GM21515 (cell line): ENCODE results near the gene MAMSTR.
"Not testable (repeated sequence)": the region's sequence is repeated elsewhere in the genome, so short reads cannot be mapped to it uniquely, and the experiment has no call there.

Experiments
- ATAC-seq: cut with Tn5 transposase; IDR thresholded peaks from one replicate; pipeline ENCODE4 v1.9.1; 2021; ENCODE audit not compliant: unreplicated experiment

MAMSTR gene

DNA sequence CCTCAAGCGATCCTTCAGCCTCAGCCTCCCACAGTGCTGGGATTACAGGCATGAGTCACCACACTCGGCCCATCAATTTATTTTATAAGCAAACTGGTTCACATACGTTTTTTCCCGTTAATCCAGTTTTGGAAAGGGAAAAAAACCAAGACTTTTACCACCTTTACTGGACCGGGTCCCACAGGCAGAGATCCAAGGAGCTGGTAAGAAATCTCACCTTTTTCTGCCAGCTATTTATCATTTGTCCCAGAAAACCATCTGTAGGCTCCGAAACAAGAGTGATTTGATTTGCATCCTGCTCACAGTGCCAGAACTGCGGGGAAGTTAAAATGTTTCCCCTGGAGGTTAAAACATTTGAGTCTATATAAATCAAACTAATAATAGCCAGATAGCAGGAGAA is 30.1 kb downstream of the MAMSTR start:
- no peak for ATAC-seq

DNA sequence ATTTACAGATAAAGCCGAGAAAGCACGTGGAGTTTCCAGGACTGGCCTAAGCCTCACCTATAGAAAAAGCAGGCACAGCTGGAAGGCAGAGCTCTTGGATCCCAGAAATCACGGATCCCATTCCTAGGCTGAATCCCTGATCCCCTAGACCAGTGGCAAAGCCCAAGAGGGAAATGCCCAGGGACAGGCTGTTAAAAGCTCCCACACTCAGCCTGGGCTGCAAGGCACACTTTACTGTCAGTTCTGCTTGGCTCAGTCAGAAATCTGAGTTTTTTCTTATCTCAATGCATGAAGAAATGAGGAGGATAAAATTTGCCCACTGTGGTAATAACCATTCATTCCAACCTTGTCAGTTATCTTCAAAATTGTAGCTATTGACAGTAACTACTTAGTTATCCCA is 31.7 kb downstream of the MAMSTR start:
- no peak for ATAC-seq

DNA sequence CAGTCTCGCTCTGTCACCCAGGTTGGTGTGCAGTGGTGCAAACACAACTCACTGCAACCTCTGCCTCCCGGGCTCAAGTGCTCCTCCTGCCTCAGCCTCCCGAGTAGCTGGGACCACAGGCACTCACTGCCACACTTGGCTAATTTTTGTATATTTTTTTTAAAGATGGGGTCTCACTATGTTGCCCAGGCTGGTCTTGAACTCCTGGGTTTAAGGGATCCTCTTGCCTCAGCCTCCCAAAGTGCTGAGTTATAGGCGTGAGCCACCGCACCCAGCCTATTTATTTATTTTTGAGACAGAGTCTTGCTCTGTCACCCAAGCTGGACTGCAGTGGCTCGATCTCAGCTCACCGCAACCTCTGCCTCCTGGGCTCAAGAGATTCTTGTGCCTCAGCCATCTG is 32.9 kb downstream of the MAMSTR start:
- not testable (repeated sequence) for ATAC-seq

DNA sequence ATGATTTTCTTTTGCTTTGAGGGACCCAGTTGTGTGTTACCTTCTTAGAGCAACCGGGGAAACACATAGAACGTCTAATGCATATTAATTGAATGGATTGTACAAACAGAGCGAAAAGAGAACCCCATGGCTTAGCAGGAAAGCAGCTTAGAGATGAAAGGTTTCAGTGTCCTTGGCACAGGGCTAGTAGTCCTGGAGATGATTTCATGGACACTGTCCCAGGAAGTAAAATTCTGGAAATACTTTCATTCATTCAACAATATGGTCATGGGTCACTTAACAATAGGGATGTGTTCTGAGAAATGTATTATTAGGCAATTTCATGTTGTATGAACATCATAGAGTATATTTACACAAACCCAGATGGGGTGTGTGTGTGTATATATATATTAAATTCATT is 33.4 kb downstream of the MAMSTR start:
- ATAC-seq, result no peak

DNA sequence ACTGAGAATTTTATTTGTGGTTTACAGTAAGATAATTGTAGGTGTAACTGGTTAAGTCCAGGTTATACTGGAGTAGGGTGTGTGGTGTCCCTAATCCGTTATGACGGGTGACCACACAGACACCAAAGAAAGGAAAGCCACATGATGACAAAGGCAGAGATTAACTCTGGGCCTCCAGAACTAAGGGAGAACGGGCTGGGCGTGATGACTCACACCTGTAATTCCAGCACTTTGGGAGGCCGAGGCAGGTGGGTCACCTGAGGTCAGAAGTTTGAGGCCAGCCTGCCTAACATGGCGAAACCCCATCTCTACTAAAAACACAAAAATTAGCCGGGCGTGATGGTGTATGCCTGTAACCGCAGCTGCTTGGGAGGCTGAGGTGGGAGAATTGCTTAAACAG is 33.9 kb downstream of the MAMSTR start:
- ATAC-seq, result no peak

DNA sequence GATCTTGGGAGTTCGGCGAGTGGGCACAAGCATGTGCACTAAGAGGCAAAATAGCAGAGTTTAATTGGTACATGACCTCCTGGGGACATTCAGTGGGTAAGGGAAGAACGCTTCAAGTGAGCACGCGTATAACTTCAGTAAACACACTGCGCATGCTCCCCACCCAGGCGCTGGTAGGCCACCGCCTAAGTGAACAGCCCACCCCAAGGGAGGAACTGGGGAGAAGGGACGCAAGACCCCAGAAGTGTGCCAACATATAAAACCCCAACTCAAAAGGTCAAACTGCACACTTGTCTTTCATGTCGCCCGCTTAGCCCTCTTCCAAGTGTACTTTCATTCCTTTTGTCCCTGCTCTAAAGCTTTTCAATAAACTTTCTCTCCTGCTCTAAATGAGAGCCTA is 36.2 kb downstream of the MAMSTR start:
- ATAC-seq, result no peak

DNA sequence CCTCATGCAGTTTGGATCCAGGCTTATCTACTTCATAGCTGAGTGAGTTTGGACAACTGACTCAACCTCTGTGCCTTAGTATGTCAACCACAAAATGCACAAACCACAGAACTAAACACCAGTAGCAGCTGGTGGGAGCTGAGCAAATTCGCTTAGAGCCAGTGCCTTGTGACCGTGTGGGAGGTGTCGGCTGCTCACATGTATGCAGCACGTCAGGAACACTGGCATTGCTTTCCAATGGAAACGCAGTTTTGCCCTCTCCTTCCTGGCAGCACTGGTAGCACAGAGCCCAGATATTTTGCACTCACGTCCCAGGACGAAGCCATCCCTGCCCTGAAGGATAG is 38.4 kb downstream of the MAMSTR start:
- no peak for ATAC-seq

DNA sequence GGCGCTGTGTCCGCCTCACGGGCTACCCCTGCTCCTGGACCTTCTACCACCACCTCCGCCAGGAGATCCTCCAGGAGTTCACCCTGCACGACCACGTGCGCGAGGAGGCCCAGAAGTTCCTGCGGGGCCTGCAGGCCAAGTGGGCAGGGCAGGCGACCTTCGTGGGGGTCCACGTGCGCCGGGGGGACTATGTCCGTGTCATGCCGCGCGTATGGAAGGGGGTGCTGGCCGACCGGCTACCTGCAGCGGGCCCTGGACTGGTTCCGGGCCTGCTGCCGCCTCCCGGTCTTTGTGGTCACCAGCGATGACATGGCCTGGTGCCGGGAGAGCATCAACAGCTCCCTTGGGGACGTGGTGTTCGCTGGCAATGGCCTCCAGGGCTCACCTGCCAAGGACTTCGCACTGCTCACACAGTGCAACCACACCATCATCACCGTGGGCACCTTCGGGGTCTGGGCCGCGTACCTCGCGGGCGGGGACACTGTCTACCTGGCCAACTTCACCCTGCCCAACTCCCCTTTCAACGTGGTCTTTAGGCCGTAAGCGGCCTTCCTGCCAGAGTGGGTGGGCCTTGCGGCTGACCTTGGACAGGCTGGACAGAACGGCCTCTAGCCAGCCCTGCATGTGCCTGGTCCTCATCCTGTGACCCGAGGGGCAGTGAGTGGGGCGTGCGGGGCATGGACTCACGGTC is 38.9 kb downstream of the MAMSTR start:
- ATAC-seq, result no peak

DNA sequence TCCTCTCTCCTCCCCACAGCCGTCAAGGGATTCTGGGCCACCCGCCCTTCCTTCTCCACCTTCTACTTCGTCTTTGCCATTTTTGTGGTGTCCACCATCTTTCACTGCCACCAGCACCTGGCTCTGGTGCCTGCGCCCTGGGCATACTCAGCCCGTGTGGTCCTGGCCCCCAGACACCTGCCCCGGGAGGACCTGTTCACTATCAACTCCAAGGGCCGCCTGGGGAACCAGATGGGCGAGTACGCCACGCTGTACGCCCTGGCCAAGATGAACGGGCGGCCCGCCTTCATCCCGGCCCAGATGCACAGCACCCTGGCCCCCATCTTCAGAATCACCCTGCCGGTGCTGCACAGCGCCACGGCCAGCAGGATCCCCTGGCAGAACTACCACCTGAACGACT is 39.5 kb downstream of the MAMSTR start:
- ATAC-seq, result not testable (repeated sequence)

DNA sequence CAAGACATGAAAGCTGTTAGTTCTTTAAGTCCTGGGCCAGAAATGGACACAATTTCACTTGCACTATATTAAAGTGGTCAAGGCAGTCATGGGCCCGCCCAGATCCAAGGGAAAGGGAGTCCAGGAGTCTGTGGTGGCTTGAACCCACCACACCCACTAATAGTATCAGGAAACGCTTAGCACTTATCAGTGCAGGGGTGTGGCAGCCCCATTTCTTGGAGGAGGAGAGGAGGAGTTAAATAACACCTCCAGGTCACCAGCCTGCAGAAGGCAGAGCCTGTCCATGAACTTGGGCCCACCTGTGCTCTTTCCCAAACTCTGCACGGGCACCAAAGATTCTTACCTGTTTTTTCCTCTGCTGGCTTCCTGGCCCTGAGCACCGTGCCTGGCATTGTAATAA is 41.3 kb downstream of the MAMSTR start:
- ATAC-seq, result no peak

DNA sequence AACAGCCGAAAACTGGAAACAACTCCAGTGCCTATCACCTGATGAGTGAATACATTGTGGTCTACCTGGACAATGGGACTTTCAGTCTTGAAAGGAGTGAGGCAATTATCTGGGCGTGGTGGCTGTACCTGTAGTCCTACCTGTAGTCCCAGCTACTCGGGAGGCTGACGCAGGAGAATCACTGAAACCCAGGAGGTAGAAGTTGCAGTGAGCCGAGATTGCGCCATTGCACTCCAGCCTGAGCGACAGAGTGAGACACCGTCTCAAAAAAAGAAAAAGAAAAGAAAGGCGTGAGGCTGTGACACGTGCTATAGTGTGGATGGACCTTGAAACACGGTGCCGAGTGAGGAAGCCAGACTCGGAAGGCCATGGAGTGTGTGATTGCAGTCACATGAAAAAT is 42.6 kb downstream of the MAMSTR start:
- ATAC-seq, result no peak

DNA sequence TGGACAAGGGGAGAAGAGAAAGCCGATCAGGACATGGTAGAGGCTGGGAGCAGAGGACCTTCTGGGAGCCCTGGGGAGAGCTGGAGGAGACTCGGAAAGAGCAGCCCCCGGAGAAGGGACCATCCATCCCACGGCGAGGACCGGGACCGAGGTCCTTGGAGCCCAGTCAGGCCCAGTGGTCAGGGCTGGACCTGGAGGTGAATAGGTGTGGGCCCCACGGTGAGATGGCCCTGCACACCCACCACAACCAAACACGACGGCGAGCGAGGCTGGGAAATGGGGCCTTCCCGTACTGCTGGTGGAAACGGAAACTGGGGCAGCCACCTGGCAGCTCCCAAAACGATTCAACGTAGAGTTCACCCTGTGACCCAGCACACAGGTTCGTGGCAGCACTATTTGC is 43.0 kb downstream of the MAMSTR start:
- ATAC-seq, result no peak

DNA sequence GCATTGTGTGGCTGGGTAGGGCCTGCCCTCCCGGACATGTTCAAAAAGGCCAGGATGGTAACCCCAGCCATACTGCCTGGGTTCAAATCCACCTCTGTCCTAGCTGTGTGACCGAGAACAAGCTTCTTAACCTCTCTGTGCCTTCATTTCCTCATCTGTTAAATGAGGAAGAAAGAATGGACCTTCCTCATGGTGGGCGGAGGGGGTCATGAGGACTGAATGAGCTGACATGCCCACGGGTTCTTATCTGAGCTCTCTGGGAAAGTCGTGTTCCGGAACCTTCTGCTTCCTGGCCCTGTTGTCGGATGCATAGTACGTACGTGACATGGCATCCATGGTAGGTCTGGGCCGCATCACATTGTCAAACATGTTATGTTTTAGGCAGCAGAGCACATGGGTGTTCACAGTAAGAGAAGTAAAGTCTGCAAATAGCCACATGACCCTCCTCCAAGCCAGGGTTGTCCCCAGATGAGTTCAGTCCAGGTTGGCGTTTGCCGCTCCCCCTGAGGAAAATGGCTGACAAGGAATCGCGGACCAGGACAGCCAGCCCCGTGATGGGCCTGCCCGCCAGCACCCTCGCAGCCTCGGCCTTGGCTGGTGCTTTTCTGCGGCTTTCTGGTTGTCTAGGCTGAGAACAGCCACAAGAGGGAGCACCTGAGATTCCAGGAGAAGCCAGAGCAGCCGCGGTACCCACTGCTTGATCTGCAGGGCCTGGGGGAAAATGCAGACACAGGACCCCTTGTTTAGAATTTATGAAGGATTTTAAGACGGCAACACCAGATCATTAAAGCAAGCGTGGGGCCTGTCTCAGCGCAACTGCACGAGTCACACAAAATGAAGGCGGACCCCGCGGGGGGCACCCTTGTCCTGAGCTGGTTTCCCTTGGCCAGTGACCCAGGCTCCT is 44.4 kb downstream of the MAMSTR start:
- ATAC-seq, result no peak

DNA sequence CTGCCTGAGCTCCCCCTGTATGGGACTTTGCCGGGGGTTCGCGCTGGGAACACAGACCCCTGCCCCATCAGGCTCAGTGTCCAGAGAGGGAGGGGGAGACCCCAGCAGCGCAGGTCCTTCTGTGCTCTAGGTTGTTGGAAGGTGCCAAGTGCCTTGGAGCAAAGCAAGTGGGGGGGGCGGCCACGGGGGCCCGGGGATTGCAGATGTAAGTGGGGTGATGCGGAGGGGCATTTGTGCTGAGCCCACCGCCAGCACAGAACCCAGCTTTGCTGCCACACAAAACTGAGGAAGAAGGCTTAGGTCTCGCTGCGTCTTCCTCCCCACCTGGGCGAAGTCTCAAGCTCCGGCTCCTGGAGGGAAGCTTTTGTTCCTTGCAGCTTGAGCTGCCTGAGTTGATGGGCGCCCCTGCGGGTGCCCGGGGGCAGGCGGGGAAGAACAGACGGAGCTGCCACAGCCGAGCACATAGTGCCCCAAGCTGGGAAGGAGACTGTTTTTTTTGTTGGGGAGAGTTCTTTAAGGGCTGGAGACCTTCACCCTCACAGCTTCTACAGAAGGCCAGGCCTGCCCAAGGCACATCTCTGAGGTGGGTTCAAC is 45.2 kb downstream of the MAMSTR start:
- ATAC-seq, result no peak

DNA sequence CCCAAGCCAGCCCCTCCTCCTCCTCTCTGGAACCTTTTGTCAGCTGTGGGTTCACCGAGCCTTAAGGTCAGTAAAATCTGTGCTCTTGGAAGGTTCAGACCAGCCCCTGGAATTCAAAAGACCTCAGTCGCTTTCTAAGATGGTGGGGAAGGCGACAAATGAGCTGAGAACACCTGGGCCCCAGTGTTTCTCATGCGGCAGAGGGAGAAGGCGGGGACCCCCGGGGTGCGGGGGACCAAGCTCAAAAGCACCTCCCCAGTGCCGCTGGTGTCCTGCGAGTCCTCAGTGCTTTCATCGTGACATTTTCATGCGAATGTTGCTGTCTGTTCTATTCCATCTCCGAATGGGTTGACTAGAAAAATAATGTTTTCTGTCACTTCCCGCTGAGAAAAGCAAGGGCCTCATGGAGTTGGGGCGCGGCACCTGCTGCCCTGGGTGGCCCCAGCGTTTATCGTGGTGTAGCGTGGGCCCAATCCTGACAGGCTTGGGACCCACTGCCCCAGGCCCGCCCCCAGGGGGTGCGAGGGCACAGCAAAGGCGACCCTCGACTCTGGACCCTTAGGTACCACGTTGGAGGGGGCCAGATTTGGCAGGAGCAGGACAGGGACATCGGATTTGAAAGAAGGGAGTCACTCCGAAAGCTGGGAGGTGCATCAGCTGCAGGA is 46.0 kb downstream of the MAMSTR start:
- ATAC-seq, result no peak

DNA sequence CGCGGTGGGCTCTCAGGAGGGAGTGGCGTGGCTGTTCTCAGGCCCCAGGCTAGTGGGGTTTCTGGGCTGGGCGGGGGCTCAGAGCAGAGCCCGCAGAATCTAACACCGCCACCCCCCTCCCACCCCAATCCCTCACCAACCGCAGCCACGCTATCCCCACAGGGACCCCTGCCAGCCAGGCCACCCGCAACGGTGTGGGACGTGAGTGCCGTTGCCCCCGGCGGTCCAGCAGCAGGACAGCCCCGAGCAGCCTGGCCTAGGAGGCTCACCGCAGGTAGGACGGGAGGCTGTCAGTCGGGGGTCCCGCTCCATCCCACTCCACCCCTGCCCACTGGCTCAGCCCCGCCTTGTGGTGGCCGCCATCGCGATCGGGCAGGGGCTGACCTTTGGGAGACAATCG is 46.5 kb downstream of the MAMSTR start, which contains the start of gene NTN5:
Gene NTN5, minus strand, starts transcription at position 24 of the 400 bp plus-strand sequence. CDS start 2,031 bp downstream, outside the sequence.
- ATAC-seq, result no peak

DNA sequence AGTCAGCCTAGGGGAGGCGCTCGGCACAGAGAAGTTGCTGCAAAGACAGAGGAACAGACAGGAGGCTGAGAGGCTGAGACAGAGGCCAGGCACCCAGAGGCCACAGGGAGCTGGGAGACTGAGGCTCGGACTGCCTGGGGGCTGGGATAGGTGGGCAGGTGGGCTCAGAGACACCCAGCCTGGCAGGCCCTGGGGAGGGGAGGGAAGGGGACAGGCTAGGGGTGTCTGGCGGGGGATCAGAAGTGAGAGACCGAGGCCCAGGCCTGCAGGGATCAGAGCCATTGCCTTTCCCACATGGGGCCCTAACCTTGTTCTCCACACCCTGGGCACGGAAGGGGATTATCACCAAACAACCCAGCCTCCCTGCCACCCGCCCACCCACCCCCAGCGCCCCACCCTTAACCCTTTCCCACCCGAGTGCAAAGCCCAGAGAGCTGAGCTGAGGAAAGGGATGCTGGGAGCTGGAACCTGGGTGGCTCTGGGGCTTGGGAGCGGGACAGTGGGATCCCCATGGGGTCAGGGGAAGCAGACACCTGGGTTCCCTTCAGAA is 48.0 kb downstream of the MAMSTR start:
- no peak for ATAC-seq

DNA sequence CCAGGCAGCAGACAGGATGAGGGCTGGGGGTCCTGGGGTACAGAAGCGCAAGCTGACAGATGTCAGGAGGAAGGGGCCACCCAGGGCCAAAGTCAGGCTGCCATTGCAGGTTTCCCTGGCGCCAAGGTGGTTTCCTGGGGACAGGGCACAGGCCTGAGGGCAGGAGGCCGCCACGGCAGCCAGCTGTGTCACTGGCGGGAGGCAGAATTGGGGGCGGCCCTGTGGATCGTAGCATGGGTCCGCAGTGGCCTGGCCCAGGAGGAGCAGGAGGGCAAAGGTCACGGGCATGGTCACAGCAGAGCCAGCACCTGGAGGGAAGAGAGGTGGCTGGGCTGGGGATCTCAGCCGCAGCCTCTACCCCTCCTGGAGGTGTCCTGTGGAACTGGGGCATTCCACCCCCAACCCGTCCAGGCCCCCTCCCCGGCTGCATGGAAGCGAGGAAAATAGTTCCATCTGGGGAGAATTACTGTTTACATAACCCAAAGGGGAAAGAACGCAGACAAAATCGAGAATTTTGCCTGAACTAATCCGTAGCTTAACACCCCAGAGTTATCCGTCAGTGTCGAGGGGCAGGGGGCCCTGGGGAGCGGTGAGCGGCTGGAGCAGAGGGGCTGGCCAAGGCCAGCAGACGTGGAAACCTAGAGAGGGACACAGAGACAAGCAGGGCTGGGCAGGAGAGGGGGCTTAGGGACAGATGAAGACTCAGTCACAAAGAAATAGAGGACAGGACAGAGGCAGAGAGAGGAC is 48.7 kb downstream of the MAMSTR start:
- ATAC-seq, result no peak

DNA sequence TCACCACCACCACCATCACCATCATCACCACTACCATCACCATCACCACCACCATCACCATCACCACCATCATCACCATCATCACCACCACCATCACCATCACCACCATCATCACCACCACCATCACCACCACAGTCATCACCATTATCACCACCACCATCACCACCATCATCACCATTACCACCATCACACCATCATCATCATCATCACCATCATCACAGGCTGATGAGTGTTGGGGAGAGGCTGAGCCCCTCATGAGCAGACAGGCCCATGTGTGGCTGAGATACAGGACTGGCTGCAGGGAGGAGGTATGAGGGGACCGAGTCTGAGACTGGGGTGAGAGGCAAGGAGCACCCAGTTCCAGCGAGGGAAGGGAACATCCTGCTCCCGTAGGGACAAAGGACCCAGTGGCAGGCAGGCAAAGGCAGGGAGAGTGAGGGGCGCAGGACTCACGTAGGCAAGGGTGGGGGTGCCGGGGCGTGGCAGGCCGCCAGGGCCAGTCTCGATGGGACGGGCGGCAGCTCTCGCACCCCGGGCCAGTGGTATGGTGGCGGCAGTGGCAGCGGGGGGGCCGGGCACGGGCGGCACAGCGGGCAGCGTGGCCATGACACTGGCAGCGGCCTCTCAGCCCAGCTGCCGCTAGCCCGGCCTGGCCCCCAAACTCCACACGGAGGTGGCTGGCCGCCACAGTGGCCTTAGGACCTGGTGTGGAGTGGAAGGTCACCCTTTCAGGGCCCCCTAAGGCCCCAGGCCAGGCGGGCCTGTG is 49.4 kb downstream of the MAMSTR start:
- no peak for ATAC-seq

DNA sequence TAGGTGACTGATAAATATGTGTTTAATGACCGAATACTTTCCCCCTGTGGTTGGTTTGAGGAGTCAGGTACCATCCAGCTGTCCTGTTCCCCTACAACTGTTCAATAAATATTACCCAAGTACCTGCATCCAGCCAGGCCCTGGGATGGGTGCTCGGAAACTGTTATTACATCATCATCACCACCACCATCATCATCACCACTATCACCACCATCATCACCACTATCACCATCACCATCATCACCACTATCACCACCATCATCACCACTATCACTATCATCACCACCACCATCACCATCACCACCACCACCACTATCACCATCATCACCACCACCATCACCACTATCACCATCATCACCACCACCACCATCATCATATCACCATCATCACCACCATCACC is 50.8 kb downstream of the MAMSTR start:
- ATAC-seq, result no peak
